Spleen (tissue), 7 donors: ENCODE results near the gene TBL3.

Experiments used
- POLR2A ChIP-seq, 3 donors: fragments of 450-650 bp; IDR thresholded peaks; one replicate each; pipeline ENCODE4 v1.5.1; 2017; ENCODE audit warnings: antibody characterized with exemption in 3 of 3, mild to moderate bottlenecking in 1 of 3
- TF ChIP-seq, protein P1 (sequence below), 11 experiments: fragments of 200-600 bp in 7 of 11; fragments of 450-650 bp in 4 of 11; sonication (generic) in 4 of 11; IDR thresholded peaks in 8 of 11; conservative IDR thresholded peaks in 3 of 11; 1 replicate in 7 of 11; 2 replicates in 4 of 11; pipeline versions ENCODE4 v1.4.0 to v1.8.0; 2016 to 2021; ENCODE audit warnings: antibody characterized with exemption in 11 of 11, inconsistent platforms in 4 of 11, mild to moderate bottlenecking in 1 of 11
- donor health status: DM: no; HTN: no; CAD: no; lungs with moderate emphysema.
- donor health status: DM: no; HTN: no; CAD: no.
- donor health status: DM: no; HTN: no; CAD: no.

GRCh38 chr16:1991588-1991947, 19.7 kb downstream of the TBL3 start:
- TF ChIP-seq, protein P1, sequence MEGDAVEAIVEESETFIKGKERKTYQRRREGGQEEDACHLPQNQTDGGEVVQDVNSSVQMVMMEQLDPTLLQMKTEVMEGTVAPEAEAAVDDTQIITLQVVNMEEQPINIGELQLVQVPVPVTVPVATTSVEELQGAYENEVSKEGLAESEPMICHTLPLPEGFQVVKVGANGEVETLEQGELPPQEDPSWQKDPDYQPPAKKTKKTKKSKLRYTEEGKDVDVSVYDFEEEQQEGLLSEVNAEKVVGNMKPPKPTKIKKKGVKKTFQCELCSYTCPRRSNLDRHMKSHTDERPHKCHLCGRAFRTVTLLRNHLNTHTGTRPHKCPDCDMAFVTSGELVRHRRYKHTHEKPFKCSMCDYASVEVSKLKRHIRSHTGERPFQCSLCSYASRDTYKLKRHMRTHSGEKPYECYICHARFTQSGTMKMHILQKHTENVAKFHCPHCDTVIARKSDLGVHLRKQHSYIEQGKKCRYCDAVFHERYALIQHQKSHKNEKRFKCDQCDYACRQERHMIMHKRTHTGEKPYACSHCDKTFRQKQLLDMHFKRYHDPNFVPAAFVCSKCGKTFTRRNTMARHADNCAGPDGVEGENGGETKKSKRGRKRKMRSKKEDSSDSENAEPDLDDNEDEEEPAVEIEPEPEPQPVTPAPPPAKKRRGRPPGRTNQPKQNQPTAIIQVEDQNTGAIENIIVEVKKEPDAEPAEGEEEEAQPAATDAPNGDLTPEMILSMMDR (IDR thresholded peaks at IDR 0.05 in 8 of 11, conservative IDR thresholded peaks at IDR 0.05 in 3 of 11): no peak
- TF ChIP-seq POLR2A (IDR thresholded peaks at IDR 0.05): no peak
